Right ventricle myocardium inferior (tissue), 1 donor: ENCODE measurements around the gene LRRFIP1. TPM values are rescaled to one million over a fixed set of nuclear protein-coding genes. Genes with fewer than 3 reads are reported as not detected.

Experiments
- ATAC-seq: fragments of 200-7000 bp; cut with Tn5 transposase; one replicate; pipeline ENCODE4 v1.9.1; 2020; ENCODE audit warnings: mild to moderate bottlenecking, moderate library complexity
- DNase-seq: peaks from one replicate; pipeline ENCODE4 v3.0.0; 2021; ENCODE audit errors: missing footprints
- intact Hi-C: fragments of 100-400 bp; cut with DNase I; formaldehyde crosslinking; loops from one replicate; pipeline ENCODE4 v1.11.0; 2022
- total RNA-seq: library from RNA; stranded (reverse); fragmentation: NEBNext Ultra II Directional; extraction: Animal tissue kit (Norgen Biotek cat#: 25700); gene quantifications from one replicate; pipeline ENCODE4 v1.2.1, GENCODE V29; 2021
- donor health status: DM: no; HTN: yes; CAD: no; lungs with severe emphysema.

Gene LRRFIP1
- total RNA-seq, 1 donor from 2014 or later = 104 TPM

DNA sequence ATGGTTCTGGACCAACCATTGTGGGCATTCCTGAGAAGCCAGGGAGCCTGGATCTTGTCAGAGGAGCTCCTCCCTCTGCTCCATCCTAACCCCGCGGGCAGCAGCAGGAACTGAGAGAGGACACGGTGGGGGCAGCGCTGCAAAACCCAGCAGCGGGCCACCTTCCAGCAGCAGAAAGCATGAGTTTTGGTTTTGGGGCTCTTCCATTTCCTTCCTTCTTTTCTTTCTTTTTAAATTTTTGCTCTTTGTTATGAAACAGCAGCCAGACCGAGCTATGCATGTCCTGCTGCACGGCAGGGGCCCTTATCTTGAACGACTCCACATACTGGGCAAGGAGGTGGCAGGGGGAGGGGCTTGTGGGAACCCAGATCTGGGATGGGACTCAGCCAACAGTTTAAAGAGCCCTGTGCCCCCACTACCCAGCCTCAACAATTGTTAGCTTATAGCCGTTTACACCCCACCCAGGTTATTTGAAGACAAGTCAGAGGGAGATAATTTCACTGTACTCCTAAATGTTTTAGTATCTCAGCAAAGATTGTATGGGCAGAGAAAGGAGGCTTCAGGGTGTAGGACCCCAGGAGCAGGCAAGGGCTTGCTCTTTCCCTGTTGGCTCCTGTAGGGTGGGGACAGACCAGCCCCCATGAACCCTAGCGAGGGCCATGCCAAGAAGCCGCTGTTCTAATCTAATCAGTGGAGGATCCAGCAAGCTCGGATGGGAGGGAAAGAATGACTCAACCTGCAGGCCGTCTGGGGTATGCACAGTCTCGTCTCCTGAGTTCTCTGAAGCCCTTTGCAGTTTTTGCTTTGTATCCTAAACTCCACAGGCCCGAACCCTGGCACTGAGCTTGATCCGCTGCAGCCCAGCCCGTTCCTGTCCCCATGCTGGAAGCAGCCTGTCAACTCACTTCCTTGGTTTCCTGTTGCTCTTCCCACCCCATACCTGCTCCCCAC lies 75.3 kb downstream of the LRRFIP1 start:
- DNase-seq (peak; percentile 80), ATAC-seq (peak; percentile 59)
- intact Hi-C loops = no loop called here

- ATAC-seq = no peak
- intact Hi-C loops = no loop called here
- no peak for DNase-seq
Observed at GRCh38 chr2:237704501-237705434, 77.4 kb downstream of the LRRFIP1 start.

DNA sequence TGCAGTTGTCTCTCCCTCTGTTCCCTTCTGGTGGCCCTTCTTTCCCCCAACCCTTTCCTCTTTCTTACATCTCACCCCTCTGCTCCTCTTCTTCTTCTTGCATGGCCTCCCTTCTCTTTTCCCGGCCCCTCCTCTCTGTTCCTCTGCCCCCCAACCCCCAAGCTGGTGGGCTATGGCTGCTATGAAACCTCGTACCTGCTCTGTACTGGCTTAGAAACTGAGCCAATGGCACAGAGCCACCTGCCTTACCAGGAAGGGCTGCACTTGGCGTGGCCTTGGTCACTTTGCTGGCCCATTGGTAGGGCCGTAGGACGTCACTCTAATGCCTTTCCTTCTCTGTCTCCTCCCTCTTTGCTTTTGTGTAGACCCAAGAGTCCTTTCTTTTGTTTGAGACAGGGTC lies 78.9 kb downstream of the LRRFIP1 start:
- ATAC-seq = no peak
- intact Hi-C loops = no loop called here
- no peak for DNase-seq

DNA sequence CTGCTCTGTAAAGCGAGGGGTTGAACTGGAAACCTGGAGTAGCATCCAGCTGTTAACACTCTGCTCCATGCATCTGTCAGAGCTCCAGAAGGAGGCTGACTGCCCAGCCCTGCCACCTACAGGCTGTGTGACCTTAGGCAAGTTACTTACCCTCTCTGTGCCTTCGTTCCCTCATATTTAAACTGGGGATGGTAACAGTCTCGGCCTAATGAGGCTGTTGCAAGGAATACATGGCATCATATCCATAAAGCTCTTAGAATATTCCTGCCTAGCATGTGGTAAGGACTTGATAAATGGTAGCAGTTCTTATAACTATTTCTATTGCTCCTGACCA lies 80.6 kb downstream of the LRRFIP1 start:
- intact Hi-C loops = no loop called here
- ATAC-seq (no peak), DNase-seq (no peak)

DNA sequence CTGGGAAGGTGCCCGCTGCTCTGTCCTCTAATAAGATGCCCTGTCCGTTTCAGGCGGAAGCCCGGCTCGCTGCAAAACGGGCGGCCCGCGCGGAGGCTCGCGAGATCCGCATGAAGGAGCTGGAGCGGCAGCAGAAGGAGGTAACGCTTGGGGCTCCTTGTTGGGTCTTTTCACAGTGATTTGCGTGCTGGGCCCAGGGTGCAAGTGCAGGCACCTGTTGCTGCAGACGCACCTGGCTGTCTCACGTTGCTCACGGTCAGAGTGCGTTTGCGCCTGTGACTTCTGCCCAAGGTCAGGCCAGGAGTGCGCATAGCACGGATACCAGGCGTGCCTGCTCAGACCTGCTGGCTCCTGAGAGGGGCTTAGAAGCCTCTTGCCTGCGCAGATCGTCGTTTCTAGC lies 81.1 kb downstream of the LRRFIP1 start:
- ATAC-seq = no peak
- intact Hi-C loops = no loop called here

DNA sequence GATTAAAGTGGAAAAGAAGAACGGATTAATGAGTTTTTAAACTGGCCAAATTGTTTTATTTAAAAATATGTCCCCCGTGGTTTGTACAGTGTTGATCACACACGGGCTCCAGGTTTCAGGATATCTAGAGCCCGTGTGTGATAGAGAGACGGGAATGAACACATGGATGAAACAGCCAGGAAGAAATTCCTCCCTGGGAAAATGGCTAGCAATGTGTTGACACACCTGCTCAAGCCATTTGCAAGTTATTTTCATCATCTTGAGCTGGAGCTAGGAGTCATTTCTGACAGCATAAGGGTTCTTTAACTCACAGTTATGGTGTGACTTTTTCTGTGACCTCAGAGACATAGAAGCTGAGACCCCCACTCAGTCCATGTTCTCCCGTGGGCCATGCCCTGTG lies 81.6 kb downstream of the LRRFIP1 start:
- ATAC-seq = no peak
- DNase-seq = no peak
- intact Hi-C loops = no loop called here

More for the DNA sequence above, 81.1 kb downstream of the LRRFIP1 start:
- no peak for DNase-seq

GRCh38 chr2:237711458-237712150 lies 84.2 kb downstream of the LRRFIP1 start:
- ATAC-seq = no peak
- no peak for DNase-seq
- intact Hi-C loops = no loop called here

GRCh38 chr2:237712477-237713377 lies 85.3 kb downstream of the LRRFIP1 start:
- DNase-seq = no peak
- peak; percentile 25 for ATAC-seq
- intact Hi-C loops = no loop called here

GRCh38 chr2:237714690-237715458 lies 87.5 kb downstream of the LRRFIP1 start:
- ATAC-seq (peak; percentile 78), DNase-seq (no peak)
- intact Hi-C loops = no loop called here

GRCh38 chr2:237715459-237715947 lies 88.1 kb downstream of the LRRFIP1 start:
- ATAC-seq (peak; percentile 47), DNase-seq (no peak)
- intact Hi-C loops = no loop called here

- intact Hi-C loops = no loop called here
- ATAC-seq = no peak
- DNase-seq = no peak
Observed at GRCh38 chr2:237716011-237716410, 88.6 kb downstream of the LRRFIP1 start.

DNA sequence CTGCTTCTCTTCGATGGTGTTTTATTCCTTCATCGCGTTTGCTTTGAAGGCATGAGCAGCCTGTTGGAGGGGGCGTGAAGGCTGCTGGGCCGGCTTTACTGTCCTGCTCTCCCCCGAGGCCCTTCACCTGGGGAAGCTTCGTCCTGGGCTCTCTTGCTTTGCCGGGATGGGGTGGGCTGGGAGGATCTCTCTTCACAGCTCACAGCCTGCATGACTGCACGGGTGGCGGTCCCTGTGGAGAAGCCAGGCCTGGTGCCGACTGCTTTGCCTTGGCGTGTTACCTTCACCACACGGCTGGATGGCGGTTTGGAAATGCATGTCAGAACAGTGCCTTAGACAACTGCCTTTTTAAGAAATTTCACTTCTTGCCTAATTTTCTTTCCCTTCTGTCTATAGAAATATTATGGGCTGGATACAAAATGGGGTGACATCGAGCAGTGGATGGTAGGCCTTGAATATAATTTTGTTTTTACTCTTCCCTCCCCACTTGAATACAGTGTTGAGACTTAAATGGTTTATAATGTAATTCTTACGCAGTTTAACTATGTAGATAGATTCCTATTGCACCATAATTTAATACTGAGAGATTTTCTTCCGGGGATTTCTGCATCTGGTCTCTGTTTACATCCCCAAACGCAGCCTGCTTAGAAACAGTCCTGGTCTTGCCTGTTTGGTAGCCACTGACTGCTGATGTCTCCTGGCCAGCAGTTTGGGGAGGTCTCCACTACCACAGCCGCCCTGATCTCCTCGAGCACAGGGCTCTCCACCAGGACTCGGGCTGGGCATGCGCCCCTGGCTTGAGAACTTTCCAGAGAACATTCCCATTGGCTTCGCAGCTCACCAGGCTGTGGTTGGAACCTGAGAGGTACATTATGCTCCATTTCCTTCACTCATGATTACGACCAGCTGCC lies 90.2 kb downstream of the LRRFIP1 start:
- DNase-seq (no peak), ATAC-seq (no peak)
- intact Hi-C loops = no loop called here

DNA sequence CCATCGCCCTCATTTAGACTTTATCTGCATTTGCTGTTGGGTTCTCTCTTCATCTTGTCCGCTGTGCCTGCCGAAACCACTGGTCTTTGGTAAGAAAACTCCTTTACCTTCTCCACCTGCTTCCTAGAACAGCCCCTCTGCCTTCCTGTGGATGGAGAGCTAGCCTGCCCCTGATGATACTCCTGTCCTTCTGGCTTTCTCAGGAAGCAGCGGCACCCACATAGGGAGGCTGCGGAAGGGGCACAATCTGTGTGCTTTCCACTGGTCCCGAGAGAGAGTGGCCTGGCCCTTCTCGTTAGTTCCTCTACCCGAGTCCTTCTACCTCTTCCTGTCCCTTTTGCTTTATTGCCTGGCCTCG lies 90.9 kb downstream of the LRRFIP1 start:
- intact Hi-C loops = no loop called here
- ATAC-seq = no peak
- no peak for DNase-seq

- ATAC-seq (no peak), DNase-seq (no peak)
- intact Hi-C loops = no loop called here
Observed at GRCh38 chr2:237720444-237720843, 93.1 kb downstream of the LRRFIP1 start.

- ATAC-seq (peak; percentile 30), DNase-seq (no peak)
- intact Hi-C loops = no loop called here
Observed at GRCh38 chr2:237720957-237721356, 93.6 kb downstream of the LRRFIP1 start.

- ATAC-seq (no peak), DNase-seq (no peak)
- intact Hi-C loops = no loop called here
Observed at GRCh38 chr2:237721458-237721857, 94.1 kb downstream of the LRRFIP1 start.
